ENCODE data around the gene ADAMTSL2. TPM values are rescaled to one million over a fixed set of nuclear protein-coding genes. Genes with fewer than 3 reads are reported as not detected.
A peak's percentile ranks its signal among the peaks of the same experiment; 100 is the strongest.

ADAMTSL2 gene
- total and polyA plus RNA-seq, 4 donors: 1.8 to 18.2 (median 7.7) TPM

GRCh38 chr9:133525677-133526076 lies 8.8 kb upstream of the ADAMTSL2 start (continued):
- TF ChIP-seq NR2F2 (IDR thresholded peaks at IDR 0.05): no peak

- no peaks in the 10 kb centered on the region for H3K36me3 ChIP-seq (ENCODE audit: control insufficient read depth in 4 of 4, insufficient read depth in 3 of 4, low read depth in 1 of 4, low read length in 3 of 4)
- no peak overlapping the region for H3K4me3 ChIP-seq (ENCODE audit: low read depth in 1 of 3, low read length in 3 of 3)
- DNase-seq (ENCODE audit: low spot score): no peak
- no peaks in the 10 kb centered on the region for H3K9me3 ChIP-seq (ENCODE audit: control insufficient read depth in 4 of 4, low read length in 3 of 4)
- WGBS: 72% methylated on average over 21 of the region's 21 CpGs
- H3K27me3 ChIP-seq (ENCODE audit: control insufficient read depth in 4 of 4, insufficient read depth in 4 of 4, low read length in 3 of 4): no peaks in the 10 kb centered on the region
- H3K27ac ChIP-seq (ENCODE audit: low read depth in 1 of 2, low read length in 2 of 2): peak overlapping the region in 1 of 2 donors; percentile 40
- H3K9ac ChIP-seq (ENCODE audit: low read depth in 1 of 2, low read length in 2 of 2): no peak overlapping the region
- peaks cover 3 to 45% (median 22%) of the 10 kb centered on the region in 4 donors for H3K4me1 ChIP-seq (ENCODE audit: control insufficient read depth in 4 of 4, insufficient read depth in 4 of 4, low read length in 3 of 4)
- no peak for TF ChIP-seq CTCF (IDR thresholded peaks at IDR 0.05; ENCODE audit: low read depth, low read length, missing input control)
- no peak for TF ChIP-seq EGR1 (IDR thresholded peaks at IDR 0.05; ENCODE audit: low read depth in 2 of 2)
- no peak for TF ChIP-seq FOXA2 (IDR thresholded peaks at IDR 0.05)
- TF ChIP-seq NR2F2 (IDR thresholded peaks at IDR 0.05): no peak
- no peak for TF ChIP-seq SP1 (IDR thresholded peaks at IDR 0.05)
- TF ChIP-seq FOXA1 (IDR thresholded peaks at IDR 0.05): no peak
- TF ChIP-seq GABPA (IDR thresholded peaks at IDR 0.05 in 1 of 2, conservative IDR thresholded peaks at IDR 0.05 in 1 of 2): no peak
- no peak for TF ChIP-seq HNF4A (conservative IDR thresholded peaks at IDR 0.05)
- TF ChIP-seq JUND (IDR thresholded peaks at IDR 0.05): no peak
- TF ChIP-seq HNF4G (IDR thresholded peaks at IDR 0.05): no peak
- no peak for TF ChIP-seq YY1 (IDR thresholded peaks at IDR 0.05)
- TF ChIP-seq, protein P1, sequence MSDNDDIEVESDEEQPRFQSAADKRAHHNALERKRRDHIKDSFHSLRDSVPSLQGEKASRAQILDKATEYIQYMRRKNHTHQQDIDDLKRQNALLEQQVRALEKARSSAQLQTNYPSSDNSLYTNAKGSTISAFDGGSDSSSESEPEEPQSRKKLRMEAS (IDR thresholded peaks at IDR 0.05): no peak
- no peak for TF ChIP-seq REST (IDR thresholded peaks at IDR 0.05)
- TF ChIP-seq, protein P2, sequence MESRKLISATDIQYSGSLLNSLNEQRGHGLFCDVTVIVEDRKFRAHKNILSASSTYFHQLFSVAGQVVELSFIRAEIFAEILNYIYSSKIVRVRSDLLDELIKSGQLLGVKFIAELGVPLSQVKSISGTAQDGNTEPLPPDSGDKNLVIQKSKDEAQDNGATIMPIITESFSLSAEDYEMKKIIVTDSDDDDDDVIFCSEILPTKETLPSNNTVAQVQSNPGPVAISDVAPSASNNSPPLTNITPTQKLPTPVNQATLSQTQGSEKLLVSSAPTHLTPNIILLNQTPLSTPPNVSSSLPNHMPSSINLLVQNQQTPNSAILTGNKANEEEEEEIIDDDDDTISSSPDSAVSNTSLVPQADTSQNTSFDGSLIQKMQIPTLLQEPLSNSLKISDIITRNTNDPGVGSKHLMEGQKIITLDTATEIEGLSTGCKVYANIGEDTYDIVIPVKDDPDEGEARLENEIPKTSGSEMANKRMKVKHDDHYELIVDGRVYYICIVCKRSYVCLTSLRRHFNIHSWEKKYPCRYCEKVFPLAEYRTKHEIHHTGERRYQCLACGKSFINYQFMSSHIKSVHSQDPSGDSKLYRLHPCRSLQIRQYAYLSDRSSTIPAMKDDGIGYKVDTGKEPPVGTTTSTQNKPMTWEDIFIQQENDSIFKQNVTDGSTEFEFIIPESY (IDR thresholded peaks at IDR 0.05): no peak
- no peak for TF ChIP-seq TAF1 (conservative IDR thresholded peaks at IDR 0.05)
- no peak for TF ChIP-seq ATF3 (IDR thresholded peaks at IDR 0.05)
Observed at GRCh38 chr9:133526721-133527321, 7.7 kb upstream of the ADAMTSL2 start.
